Midbrain (tissue), 1 donor: ENCODE measurements around the gene AHCYL1.
"Not testable (repeated sequence)": the region's sequence is repeated elsewhere in the genome, so short reads cannot be mapped to it uniquely, and the experiment has no call there.

Source experiments
- DNase-seq: peaks from one replicate; lab custom pipeline; 2025; lab: John Stamatoyannopoulos, UW

Gene AHCYL1

GRCh38 chr1:109984456-109985246, at the start of gene AHCYL1:
Gene AHCYL1 (plus strand): TSS chr1:109984765. CDS start chr1:109985053, 288 bp downstream.
- peak; percentile 99 for DNase-seq

DNA sequence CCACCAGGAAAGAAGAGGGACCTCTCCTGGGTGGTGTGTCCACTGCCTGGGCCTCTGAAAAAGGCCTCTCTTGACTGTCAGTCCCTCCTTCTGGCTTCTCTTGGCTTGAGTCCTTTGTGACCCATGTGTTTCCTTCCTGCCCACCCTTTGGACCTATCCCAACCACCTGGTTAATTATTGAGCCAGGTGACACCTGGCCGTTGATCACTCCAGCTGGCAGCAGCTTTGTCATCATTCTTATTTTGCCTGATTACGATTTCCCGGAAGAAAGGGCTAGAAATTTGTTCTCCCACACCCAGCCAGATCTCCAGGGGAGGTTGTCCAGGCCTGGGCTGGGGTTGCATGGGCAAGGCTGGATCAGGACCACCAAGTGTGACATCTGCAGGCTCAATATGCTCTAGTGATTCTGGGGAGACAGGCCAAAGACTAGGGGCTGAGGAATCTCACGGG, 49.1 kb upstream of the AHCYL1 start:
- DNase-seq: no peak

DNA sequence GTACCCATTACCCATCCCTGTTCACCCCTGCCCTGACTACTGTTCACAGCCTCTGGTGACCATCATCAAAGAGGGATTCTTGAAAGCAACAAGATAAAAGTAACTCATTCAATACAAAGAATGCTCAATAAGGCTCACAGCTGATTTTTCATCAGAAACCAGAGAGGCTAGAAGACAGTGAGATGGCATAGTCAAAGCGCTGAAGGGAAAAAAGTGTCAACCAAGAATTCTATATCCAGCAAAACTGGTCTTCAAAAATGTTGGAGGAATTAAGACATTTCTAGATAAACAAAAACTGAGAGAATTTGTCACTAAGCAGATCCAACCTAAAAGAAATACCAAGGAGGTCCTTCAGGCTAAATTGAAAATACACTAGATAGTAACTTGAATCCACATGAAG, 46.8 kb upstream of the AHCYL1 start:
- no peak for DNase-seq

- DNase-seq: no peak
These were observed 46.0 kb upstream of the AHCYL1 start for GRCh38 chr1:109938556-109938955.

- no peak for DNase-seq
These were observed 42.1 kb upstream of the AHCYL1 start for GRCh38 chr1:109942434-109942833.

- DNase-seq: no peak
These were observed 40.0 kb upstream of the AHCYL1 start for GRCh38 chr1:109944541-109944940.

DNA sequence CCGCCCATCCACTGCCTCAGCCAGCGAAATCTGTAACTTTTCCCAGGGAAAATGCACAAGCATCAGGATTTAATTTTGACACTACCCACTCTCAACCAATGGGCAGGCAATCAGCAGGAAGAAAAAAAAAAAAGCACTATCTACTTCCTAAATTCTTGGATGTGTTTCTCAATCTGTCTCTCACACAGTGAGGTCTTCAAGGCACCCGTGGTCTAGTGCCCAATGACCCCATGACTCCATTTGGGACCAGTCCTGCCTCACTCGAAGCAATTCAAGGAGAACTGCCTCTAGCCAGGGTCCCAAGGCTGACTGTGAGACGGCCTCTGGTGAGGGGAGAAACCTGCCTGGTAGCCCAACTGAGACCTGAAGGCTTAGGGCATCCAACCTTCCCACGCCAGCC, 38.1 kb upstream of the AHCYL1 start:
- no peak for DNase-seq

DNA sequence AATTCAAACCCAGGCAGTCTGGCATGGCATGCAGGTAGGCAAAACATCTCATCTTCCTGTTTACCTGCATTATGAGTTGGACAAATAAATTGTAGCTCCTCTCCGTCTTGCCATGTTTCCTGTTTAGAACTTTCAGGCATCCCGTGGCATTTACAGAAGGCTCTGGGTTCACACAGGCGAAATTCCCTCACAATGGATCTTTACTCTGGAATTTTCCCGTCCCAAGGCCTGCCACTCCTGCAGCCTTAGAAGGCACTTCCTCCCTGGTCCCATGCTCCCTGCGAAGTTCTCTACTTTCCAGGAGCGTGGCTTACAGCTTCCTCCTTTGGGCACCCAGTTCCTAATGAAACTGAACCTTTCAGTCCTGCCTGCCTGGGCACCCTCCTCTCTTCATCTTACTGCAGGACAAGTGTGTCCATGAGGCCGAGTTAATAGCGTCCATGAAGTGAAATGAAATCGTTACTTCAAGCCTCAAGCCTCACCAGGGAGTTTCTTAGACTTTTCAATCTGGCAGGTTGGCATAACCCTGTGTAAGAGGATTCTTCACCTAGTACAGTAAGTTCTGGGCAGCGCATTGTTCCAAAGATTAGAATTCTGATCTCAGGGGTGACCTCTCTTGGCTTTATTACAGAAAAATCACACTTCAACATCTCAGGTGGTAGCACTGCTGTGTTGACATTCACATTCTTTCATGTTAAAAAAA, 36.8 kb upstream of the AHCYL1 start:
- no peak for DNase-seq

- no peak for DNase-seq
These were observed 36.3 kb upstream of the AHCYL1 start for GRCh38 chr1:109948285-109948630.

GRCh38 chr1:109950038-109950437, 34.5 kb upstream of the AHCYL1 start:
- DNase-seq: no peak

DNA sequence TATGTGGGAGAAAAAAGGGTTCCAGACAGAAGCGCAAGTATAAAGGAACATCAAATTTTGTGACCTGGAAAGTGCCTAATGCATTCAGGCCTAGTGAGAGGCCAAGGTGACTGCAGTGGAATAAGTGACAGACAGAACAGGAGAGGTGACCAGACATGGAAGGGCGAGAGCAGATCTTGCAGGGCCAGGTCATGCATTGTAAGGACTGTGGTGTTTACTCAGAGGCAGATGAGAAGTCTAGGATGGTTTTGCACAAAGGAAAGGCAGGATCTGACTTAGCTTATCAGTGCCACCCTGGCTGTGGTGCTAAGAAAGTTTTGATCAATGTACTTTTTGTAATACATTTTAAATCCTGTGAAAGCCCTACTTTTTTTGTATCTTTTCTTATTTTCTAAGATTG, 34.1 kb upstream of the AHCYL1 start:
- DNase-seq: no peak

DNA sequence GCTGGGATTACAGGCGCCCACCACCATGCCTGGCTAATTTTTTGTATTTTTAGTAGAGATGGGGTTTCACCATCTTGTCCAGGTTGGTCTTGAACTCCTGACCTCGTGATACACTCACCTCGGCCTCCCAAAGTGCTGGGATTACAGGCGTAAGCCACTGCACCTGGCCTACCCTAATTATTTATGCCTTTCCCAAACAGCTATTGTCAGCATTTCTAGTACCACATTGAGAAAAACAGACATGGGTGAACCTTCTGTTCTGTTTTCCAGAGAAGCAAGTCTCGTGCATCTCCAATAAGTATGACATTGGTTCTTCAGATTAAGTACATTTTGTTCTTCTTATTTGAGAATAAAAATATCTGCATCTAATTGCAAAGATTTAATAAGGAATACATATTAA, 33.1 kb upstream of the AHCYL1 start:
- DNase-seq: not testable (repeated sequence)

DNA sequence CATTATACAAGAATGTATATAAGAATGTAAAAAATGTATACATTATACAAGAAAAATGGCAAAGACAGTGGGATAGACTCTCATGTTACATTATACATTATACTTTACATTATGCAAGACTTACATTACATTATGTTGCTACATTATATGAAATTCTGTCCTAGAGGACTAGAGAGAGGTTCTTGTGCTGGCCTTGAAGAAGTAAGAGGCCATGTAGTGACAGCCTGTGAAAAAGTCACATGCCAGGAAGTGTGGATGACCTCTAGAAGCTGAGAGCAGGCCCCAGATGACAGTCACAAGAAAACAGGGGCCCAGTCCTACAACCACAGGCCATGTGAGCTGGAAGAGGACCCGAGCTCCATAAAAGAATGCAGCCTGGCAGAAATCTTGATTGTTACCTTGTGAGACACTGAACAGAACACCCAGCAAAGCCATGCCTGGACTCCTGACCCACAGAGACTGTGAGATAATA, 30.5 kb upstream of the AHCYL1 start:
- no peak for DNase-seq

DNA sequence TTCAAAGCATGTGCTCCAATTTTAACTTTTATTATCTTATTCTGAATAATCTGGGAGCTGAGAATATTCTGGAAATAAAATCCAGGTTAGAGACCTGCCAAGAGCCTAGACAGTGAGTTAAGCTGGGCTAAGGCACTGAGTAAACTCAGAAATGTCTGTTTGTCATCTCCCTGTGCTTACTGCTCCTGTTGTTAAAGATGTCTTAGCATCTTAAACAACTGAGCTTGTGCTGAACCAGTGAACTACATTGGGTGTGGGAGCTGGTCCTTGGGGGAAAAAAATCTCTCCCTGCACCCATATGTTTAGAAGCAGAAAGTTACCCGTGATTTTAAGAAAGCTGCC, 25.0 kb upstream of the AHCYL1 start:
- no peak for DNase-seq

GRCh38 chr1:109959974-109960744, 24.4 kb upstream of the AHCYL1 start:
- no peak for DNase-seq

GRCh38 chr1:109960745-109961094, 23.8 kb upstream of the AHCYL1 start:
- no peak for DNase-seq

DNA sequence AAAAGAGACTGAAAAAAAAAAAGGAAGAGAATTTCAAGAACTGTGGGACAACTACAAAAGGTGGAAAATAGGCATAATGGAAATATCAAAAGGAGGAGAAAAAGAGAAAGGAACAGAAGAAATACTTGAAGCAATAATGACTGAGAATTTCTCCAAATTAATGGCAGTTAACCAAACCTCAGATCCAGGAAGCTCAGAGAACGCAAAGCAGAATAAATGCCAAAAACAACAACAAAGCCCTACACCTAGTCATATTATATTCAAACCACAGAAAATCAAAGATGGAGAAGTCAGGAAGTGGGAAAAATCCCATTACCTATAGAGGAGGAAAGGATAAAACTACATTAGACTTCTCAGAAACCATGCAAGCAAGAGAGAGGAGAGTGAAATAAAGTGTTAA, 20.7 kb upstream of the AHCYL1 start:
- no peak for DNase-seq

- no peak for DNase-seq
These were observed 15.3 kb upstream of the AHCYL1 start for GRCh38 chr1:109969146-109969829.

DNA sequence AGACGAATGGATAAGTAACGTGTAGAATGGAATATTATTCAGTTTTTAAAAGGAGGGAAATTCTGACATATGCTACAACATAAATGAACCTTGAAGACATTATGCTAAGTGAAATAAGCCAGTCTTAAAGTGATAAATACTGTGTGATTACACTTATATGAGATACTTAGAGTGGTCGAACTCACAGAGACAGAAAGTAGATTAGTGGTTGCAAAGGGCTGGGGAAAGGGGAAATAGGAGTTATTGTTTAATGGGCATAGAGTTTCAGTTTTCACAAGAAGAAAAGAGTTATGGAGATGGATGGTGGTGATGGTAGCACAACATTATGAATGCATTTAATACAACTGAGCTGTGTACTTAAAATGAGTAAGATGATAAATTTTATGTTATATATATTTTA, 14.7 kb upstream of the AHCYL1 start:
- no peak for DNase-seq

DNA sequence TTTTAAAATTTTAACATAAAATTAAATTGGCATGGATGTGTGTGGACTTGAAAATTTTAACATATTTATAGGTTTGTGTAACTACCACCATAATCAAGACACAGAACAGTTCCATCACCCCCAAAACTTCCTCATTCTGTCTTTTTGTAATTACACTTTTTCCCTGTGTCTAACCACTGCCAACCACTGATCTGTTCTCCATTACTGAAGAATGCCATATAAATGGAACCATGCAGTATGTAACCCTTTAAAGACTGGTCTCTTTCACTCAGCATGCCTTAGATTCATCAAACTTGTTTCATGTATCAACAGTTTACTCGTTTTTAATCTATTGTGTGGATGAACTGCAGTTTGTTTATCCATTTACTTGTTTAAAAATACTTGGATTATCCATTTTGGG, 13.0 kb upstream of the AHCYL1 start:
- no peak for DNase-seq

GRCh38 chr1:109974191-109974590, 10.4 kb upstream of the AHCYL1 start:
- no peak for DNase-seq

DNA sequence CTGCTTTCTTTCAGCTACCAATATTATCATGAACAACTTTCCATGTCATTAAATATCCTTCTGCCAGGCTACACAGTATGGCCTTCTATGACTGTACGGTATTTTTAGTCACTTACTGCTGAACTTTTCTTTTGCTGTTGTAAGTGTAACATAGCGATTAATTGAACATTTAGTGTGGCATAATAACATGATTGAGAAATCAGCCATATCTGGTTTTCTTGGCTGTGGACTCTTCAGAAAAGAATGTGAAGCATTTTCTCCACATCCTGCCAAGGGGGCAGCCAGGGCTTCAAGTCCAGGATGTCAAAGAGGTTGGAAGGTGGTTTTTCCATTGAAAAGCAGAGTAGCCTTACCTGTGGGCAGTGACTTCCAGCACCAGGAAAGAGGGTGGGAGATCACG, 8.8 kb upstream of the AHCYL1 start:
- DNase-seq: no peak
